ENCODE data around the gene AHCYL2. TPM values are rescaled to one million over a fixed set of nuclear protein-coding genes. Genes with fewer than 3 reads are reported as not detected.

Gene AHCYL2
- total RNA-seq, 1 experiment from 2014 or later = 25.6 TPM

DNA sequence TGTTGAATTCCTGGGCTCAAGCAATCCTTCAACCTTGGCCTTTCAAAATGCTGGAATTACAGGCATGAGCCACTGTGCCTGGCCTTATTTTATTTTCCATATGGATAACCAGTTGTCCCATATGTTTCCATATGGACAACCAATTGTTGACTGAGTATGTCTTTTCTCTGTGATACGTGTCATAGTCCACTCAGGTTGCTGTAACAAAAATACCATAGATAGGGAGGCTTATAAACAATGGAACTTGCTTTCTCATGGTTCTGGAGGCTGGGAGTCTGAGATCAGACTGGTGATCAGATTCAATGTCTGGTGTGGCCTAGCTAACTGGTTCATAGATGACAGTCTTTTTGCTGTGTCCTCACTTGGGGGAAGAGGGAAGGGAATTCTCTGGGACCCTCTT is 19.4 kb downstream of the AHCYL2 start (continued):
- TF ChIP-seq, protein P1, sequence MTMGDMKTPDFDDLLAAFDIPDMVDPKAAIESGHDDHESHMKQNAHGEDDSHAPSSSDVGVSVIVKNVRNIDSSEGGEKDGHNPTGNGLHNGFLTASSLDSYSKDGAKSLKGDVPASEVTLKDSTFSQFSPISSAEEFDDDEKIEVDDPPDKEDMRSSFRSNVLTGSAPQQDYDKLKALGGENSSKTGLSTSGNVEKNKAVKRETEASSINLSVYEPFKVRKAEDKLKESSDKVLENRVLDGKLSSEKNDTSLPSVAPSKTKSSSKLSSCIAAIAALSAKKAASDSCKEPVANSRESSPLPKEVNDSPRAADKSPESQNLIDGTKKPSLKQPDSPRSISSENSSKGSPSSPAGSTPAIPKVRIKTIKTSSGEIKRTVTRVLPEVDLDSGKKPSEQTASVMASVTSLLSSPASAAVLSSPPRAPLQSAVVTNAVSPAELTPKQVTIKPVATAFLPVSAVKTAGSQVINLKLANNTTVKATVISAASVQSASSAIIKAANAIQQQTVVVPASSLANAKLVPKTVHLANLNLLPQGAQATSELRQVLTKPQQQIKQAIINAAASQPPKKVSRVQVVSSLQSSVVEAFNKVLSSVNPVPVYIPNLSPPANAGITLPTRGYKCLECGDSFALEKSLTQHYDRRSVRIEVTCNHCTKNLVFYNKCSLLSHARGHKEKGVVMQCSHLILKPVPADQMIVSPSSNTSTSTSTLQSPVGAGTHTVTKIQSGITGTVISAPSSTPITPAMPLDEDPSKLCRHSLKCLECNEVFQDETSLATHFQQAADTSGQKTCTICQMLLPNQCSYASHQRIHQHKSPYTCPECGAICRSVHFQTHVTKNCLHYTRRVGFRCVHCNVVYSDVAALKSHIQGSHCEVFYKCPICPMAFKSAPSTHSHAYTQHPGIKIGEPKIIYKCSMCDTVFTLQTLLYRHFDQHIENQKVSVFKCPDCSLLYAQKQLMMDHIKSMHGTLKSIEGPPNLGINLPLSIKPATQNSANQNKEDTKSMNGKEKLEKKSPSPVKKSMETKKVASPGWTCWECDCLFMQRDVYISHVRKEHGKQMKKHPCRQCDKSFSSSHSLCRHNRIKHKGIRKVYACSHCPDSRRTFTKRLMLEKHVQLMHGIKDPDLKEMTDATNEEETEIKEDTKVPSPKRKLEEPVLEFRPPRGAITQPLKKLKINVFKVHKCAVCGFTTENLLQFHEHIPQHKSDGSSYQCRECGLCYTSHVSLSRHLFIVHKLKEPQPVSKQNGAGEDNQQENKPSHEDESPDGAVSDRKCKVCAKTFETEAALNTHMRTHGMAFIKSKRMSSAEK (CRISPR knock-in tag; IDR thresholded peaks at IDR 0.05; ENCODE audit: borderline replicate concordance) = no peak
- TF ChIP-seq TEAD4 (CRISPR knock-in tag; IDR thresholded peaks at IDR 0.05) = no peak
- TF ChIP-seq ARID4B (CRISPR knock-in tag; IDR thresholded peaks at IDR 0.05; ENCODE audit: borderline replicate concordance) = no peak
- no peak for TF ChIP-seq ERG (CRISPR knock-in tag; IDR thresholded peaks at IDR 0.05)
- no peak for TF ChIP-seq NFE2L1 (CRISPR knock-in tag; IDR thresholded peaks at IDR 0.05)
- TF ChIP-seq ZNF671 (CRISPR knock-in tag; IDR thresholded peaks at IDR 0.05) = no peak
- no peak for TF ChIP-seq PRRX2 (CRISPR knock-in tag; IDR thresholded peaks at IDR 0.05)
- no peak for TF ChIP-seq ZSCAN18 (CRISPR knock-in tag; IDR thresholded peaks at IDR 0.05)

DNA sequence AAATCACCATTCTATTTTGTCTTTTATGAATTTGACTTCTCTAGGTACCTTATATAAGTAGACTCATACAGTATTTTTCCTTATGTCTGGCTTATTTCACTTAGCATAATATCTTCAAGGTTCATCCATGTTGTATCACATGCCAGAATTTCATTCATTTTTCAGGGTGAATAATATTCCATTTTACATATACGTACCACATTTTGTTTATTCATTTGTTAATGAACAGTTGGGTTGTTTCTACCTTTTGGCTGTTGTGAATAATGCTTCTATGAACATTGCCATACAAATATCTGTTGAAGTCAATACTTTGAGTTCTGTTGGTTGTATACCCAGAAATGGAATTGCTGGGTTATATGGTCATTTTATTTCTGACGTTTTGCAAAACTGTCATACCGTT is 20.7 kb downstream of the AHCYL2 start:
- H3K27me3 Mint-ChIP-seq (ENCODE audit: low read depth) = no peaks in the 10 kb centered on the region
- CTCF ChIA-PET = no interaction called here
- DNase-seq (ENCODE audit: low spot score) (no peak), ATAC-seq (no peak)
- no peak overlapping the region for H3K27ac Mint-ChIP-seq
- H3K36me3 Mint-ChIP-seq = peaks cover 17% of the 10 kb centered on the region
- peaks cover 23% of the 10 kb centered on the region for H3K9me3 Mint-ChIP-seq
- H3K4me1 Mint-ChIP-seq = peaks cover 7% of the 10 kb centered on the region
- TF ChIP-seq CDX4 (CRISPR knock-in tag; IDR thresholded peaks at IDR 0.05; ENCODE audit: borderline replicate concordance) (no peak), ATF2 (CRISPR knock-in tag; IDR thresholded peaks at IDR 0.05; ENCODE audit: borderline replicate concordance, low read depth) (no peak), KAT7 (CRISPR knock-in tag; IDR thresholded peaks at IDR 0.05; ENCODE audit: borderline replicate concordance) (no peak), CREM (CRISPR knock-in tag; IDR thresholded peaks at IDR 0.05) (no peak), GABPB1 (CRISPR knock-in tag; IDR thresholded peaks at IDR 0.05) (no peak)
- TF ChIP-seq, protein P2, sequence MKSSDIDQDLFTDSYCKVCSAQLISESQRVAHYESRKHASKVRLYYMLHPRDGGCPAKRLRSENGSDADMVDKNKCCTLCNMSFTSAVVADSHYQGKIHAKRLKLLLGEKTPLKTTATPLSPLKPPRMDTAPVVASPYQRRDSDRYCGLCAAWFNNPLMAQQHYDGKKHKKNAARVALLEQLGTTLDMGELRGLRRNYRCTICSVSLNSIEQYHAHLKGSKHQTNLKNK (CRISPR knock-in tag; IDR thresholded peaks at IDR 0.05) = no peak
- no peak overlapping the region for H3K4me3 Mint-ChIP-seq
- POLR2A ChIA-PET = no interaction called here
